ENCODE measurements around the gene IGSF23.

The IGSF23 gene

DNA sequence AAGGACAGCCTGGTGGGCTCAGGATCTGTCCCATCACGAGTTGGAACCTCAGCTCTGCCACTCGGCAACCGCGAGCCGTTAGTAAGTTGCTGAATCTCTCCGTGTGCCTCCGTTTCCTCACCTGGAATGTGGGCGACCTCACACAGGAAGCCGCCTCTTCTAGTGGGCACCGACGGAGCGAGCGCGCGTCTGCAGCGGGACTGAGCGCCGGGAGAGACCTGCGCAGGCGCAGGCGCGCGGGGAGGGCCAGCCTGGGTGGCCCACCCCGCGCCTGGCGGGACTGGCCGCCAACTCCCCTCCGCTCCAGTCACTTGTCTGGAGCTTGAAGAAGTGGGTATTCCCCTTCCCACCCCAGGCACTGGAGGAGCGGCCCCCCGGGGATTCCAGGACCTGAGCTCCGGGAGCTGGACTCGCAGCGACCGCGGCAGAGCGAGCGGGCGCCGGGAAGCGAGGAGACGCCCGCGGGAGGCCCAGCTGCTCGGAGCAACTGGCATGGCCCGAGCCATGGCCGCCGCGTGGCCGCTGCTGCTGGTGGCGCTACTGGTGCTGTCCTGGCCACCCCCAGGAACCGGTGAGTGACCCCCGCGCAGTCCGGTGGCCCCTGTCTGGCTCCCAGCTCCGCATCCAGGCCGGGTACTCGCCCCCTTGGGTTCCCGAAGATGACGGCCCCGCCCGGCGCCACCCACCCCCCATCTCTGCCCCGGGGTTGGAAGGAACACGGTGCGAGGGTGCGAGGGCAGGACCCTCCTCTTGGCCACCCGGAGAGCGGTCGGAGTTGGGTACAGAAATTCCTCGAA lies 30.4 kb downstream of the IGSF23 start, which contains the start of gene PVR:
TSS of gene PVR (plus strand) at position 306 of the 797 bp plus-strand sequence. CDS start at position 493, 187 bp downstream.
- DNase-seq = peak; percentile 46

DNA sequence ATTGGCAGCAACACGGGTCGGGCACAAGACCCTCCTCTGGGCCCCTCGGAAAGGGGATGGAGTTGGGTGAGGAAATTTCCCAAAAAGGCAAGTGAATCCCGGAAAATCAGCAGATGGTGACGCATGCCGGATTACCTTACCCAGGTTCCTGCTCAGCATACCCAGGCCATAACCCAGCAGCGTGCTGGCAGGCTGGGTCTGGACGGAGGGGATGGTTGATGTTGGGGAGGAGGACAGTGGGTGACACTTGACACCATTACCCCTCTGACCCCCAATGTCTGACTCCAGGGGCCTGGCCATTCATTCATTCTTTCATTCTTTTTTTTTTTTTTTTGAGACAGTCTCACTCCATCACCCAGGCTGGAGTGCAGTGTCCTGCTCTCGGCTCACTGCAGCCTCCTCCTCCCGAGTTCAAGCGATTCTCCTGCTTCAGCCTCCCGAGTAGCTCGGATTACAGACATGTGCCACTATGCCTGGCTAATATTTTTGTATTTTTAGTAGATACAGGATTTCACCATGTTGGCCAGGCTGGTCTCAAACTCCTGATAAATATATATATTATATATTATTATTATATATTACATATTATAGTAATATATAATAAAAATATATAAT lies 31.1 kb downstream of the IGSF23 start:
- no peak for DNase-seq

DNA sequence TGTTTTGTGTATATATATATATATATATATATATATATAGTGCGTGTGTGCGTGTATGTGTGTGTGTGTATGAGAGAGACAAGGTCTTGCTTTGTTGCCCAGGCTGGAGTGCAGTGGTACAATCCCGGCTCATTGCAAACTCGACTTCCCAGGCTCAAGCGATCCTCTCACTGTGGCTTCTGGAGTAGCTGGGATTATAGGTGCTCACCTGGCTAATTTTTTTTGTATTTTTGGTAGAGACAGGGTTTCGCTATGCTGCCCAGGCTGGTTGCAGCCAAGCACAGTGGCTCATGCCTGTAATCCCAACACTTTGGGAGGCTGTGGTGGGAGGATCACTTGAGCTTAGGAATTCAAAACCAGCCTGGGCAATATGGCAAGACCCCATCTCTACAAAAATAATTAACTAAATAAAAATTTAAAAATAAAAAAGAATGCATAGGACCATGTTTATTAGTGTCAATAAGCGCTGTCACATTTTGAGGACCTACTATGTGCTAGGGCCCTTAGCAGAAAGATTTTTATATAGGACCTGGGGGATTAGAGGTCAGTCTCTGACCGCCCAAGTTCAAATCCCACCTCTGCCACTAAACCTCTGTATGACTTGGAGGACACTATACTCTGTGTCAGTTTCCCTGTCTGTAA lies 32.2 kb downstream of the IGSF23 start:
- DNase-seq = no peak

DNA sequence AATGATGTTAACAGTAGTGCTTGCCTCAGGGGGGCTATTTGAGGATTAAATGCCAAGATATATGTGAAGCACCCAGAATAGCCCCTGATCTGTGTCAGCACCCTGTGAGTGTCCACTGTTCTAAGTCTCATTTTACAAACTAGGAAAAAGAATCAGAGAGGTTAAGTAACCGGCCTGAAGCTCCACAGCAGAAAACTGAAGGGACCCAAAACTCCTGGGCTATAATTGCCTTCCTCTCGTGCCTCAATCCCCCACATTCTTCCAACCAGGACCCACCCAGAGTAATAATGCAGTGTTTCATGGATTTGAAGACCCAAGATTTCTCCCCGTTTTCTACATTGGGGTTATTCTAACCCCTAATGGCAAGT lies 32.7 kb downstream of the IGSF23 start:
- no peak for DNase-seq

DNA sequence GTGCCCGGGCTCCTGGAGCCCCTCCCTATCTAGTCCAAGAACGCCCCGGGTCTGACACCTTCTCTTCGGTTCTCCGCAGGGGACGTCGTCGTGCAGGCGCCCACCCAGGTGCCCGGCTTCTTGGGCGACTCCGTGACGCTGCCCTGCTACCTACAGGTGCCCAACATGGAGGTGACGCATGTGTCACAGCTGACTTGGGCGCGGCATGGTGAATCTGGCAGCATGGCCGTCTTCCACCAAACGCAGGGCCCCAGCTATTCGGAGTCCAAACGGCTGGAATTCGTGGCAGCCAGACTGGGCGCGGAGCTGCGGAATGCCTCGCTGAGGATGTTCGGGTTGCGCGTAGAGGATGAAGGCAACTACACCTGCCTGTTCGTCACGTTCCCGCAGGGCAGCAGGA lies 33.8 kb downstream of the IGSF23 start:
- no peak for DNase-seq

DNA sequence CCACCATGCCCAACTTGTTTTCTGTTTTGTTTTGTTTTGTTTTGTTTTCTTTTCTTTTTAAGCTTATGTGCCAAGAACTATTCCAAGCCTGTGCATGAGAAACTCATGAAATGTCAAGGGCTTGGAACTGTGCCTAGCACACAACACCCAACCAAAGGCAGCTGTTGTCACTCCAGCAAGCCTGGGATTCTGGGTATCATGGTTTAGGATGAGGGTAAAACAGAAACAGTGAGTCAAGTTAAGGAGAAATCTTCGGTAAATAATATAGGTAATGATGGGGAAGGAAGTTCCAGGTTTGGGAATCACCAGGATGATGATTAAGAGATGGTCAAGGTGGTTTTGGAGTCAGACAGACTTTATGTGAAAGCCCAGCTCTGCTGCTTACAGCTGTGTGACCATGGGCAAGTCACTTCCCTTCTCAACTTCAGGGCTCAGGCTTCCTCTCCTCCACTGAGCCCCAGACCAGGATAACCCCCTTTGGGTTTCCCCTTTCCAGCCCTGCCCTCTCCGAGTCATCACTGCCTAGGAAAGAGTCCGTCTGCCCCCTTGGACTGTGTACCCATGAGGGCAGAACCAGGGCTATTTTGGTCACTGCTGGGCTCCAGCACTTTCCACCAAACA lies 35.4 kb downstream of the IGSF23 start:
- no peak for DNase-seq

DNA sequence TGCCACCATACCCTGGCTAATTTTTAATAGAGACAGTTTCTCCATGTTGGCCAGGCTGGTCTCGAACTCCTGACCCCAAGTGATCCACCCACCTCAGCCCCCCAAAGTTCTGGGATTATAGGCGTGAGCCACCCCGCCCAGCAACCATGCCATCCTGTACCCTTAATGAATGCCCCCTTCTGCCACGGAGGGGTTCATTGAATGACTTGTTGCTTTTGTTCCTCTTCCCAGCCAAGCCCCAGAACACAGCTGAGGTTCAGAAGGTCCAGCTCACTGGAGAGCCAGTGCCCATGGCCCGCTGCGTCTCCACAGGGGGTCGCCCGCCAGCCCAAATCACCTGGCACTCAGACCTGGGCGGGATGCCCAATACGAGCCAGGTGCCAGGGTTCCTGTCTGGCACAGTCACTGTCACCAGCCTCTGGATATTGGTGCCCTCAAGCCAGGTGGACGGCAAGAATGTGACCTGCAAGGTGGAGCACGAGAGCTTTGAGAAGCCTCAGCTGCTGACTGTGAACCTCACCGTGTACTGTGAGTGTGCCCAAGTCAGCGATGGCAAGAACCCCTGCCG lies 36.3 kb downstream of the IGSF23 start:
- DNase-seq = no peak

DNA sequence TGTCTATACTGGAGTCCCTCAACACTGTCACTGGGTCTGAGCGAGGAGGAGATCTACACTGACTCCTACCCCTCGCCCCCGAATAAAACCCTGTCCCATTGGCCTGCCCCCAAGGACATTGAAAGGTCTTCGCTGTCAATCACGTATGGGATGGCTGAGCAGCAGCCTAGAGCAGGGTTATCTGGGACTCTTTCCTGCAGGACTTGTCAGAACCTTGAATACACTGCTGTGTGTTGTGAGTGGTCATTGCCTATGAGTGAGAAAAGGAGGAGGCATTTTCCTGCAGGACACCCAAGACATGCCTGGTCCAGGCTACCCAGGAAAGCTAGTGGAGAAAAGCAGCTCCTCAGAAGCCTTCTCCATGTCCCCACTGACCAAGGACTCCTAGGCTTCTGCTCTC lies 40.0 kb downstream of the IGSF23 start:
- DNase-seq = no peak

DNA sequence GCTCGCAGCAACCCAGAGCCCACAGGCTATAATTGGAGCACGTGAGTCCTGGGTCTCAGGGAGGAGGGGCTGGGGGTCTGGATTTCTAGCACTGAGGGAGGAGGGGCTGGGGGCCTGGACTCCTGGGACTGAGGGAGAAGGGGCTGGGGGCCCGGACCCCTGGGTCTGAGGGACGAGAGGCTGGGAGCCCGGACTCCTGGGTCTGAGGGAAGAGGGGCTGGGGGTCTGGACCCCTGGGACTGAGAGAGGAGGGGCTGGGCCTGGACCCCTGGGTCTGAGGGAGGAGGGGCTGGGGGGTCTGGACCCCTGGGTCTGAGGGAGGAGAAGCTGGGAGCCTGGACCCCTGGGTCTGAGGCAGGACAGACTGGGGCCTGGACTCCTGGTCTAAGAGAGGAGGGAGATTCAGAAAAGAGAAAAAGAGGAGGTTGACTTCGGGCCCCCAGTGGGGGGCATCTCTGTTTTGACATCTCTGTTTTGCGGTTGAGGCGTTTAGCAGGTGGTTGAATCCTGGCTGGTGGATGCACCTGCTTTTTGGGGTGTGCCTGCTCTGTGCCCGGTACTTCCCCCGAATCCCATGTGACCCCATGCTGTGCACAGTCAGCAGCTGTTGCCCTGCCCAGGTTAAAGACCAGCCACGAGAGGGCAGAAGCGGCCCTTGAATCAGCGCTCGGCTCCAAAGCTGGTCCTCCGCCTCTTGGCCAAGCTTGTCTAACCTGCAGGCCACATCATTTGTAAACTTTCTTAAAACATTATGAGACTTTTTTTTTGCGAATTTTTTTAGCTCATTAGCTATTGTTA lies 40.8 kb downstream of the IGSF23 start:
- no peak for DNase-seq

DNA sequence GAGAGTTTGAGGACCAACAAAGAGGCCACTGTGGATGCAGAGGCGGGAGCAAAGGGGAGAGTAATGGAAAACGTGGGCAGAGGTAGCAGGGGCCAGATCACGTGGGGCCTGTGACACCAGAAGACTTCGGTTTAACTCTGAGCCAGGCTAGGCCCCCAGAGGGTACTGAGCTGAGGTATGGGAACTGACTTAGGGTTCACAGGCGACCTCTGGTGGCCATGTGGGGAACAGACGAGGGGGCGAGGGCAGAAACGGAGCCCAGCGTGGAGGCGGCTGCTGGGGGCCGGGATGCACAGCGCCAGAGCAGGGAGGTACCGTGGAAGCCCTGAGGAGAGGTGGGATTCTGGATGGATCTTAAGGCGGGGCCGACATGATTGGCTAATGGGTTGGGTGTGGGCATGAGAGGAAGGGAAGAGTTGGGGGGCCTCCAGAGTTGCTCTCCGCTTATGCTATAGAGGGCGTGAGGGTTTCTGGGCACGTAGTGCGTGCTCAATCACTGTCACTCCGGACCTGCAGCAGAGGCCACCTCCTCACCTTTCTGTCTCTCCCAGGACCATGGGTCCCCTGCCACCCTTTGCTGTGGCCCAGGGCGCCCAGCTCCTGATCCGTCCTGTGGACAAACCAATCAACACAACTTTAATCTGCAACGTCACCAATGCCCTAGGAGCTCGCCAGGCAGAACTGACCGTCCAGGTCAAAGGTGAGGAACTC lies 44.0 kb downstream of the IGSF23 start:
- no peak for DNase-seq

DNA sequence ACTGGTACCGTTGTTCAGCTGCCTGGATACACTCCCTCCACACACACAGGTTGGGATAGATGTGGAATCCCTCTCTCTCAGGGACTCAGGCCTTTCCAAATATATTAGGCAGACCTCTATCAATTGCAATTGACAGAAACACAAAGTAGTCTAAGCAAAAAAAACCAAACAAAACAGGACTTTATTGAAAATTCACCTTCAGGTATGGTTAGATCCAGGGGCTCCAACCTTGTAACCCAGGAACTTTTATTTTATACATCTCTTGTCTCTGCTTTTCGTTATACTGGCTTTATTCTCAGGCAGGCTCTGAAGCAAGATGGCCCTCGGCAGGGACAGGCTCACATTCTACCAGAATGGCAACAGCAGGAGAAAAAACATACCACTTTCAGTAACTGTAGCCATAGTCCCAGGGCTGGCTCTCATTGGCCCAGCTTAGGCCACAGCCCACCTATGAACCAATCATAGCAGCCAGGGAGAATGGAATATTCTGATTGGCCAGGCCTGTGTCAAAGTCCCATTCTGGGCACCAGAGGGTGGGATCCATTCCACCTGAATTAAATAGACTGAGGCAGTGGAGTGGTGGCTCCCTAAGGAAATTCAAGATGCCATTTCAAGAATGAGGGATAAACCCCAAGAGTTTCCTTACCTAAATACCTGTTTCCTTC lies 44.8 kb downstream of the IGSF23 start:
- no peak for DNase-seq

DNA sequence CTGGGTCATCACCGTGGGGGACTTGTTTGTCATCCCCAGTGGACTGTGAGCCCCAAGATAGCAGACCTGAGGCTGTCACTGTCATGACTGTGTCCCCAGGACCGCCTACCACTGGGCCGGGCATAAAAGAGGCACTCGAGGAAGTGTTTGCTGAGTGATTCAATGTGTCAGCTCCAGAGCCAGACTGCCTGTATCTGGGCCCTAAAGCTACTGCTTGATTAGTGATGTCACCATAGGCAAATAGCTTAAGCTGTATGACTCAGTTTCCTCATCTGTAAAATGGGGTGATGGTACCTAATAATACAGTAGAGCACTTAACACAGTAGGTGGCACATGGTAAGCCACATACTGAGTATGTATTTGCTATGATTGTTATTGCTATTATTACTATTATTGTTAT lies 46.7 kb downstream of the IGSF23 start:
- DNase-seq = no peak

DNA sequence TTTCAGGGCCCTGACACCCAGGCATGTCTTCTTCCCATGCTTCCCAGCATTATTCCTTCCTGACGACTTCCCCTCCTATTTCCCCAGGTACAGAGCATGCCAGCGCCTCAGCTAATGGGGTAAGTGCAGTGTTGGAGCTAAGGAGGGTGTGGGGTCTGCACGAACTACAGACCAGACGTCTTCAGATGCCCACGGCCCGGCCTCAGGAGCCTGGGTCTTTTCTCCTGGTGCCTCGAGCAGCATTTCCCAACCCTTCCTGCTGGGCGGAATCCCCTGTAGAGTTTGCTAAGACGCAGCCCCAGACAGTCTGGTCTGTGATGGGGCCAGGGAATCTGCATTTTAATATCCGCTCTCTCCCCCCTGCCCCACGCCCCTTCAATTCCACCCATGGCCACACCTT lies 47.8 kb downstream of the IGSF23 start:
- no peak for DNase-seq

DNA sequence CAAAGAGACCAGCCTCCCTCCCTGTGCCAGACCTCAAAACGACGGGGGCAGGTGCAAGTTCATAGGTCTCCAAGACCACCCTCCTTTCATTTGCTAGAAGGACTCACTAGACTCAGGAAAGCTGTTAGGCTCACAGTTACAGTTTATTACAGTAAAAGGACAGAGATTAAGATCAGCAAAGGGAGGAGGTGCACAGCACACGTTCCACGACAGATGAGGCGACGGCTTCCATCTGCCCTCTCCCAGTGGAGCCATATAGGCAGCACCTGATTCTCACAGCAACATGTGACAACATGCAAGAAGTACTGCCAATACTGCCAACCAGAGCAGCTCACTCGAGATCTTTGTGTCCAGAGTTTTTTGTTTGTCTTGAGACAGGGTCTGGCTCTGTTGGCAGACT lies 48.5 kb downstream of the IGSF23 start:
- DNase-seq = no peak

DNA sequence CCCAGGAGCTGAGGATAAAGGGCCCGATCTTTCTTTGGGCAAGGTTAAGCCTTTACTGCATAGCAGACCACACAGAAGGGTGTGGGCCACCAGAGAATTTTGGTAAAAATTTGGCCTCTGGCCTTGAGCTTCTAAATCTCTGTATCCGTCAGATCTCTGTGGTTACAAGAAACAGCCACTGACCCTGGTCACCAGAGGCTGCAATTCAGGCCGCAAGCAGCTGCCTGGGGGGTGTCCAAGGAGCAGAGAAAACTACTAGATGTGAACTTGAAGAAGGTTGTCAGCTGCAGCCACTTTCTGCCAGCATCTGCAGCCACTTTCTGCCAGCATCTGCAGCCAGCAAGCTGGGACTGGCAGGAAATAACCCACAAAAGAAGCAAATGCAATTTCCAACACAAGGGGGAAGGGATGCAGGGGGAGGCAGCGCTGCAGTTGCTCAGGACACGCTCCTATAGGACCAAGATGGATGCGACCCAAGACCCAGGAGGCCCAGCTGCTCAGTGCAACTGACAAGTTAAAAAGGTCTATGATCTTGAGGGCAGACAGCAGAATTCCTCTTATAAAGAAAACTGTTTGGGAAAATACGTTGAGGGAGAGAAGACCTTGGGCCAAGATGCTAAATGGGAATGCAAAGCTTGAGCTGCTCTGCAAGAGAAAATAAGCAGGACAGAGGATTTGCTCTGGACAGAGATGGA lies 49.5 kb downstream of the IGSF23 start:
- no peak for DNase-seq

DNA sequence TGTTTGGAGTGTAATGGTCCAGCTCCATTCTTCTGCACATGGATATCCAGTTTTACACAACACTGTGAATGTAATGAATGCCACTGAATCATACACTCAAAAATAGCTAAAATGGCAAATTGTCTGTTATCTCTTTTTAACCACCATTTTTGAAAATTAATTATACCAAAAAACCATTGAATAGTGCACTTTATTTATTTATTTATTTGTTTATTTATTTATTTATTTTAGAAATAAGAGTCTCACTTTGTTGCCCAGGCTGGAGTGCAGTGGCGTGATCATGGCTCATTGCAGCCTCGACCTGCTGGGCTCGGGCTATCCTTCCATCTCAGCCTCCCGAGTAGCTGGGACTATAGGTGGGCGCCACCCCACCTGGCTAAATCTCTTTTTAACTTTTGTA lies 50.6 kb downstream of the IGSF23 start:
- no peak for DNase-seq

DNA sequence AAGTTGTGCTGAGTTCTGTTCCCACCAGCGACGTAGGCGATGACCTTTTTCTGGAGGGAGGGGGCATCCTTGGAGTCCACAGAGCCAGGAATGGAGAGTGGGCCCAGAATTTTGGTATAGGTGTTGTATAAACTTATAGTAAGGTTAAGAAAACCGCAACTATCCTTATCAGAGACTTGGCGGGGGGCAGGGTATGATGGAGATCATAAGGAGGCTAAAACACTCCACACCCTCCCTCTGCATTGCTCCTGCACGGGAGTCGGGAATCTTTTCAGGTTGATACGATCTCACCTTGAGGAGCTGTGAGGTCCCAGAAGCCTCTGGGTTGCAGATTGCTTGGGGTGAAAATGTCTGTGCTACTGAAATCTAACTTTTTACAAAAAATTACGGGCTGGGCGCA lies 51.6 kb downstream of the IGSF23 start:
- DNase-seq = no peak

DNA sequence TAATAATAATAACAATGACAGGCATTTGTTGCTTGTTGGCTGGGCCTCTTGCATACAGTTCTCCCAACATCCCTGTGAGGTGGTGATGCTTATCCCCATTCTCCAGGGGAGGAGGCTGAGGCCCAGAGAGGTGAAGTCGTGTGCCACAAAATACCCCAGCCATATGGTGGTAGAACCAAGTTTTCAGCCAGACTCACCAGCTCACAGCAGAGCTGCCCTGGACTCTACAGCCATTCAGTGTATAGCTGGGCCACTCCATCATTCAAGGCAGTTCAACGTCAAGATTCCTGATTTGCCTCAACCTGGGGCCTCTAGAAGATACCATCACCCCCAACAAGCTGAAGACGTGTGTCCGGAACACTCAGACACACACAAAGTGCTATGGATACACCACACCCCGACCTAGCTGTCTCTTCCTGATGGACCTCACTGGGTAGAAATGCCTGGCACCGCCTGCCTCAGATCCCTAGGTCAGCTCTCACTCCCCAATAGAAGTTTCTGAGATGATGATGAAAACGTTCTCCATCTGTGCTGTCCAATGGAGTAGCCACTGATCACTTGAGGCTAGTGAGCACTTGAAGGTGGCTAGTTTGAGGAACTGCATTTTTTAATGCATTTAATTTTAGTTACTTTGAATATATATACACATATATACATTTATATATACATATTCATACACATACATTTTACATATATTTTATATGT lies 53.6 kb downstream of the IGSF23 start:
- no peak for DNase-seq

DNA sequence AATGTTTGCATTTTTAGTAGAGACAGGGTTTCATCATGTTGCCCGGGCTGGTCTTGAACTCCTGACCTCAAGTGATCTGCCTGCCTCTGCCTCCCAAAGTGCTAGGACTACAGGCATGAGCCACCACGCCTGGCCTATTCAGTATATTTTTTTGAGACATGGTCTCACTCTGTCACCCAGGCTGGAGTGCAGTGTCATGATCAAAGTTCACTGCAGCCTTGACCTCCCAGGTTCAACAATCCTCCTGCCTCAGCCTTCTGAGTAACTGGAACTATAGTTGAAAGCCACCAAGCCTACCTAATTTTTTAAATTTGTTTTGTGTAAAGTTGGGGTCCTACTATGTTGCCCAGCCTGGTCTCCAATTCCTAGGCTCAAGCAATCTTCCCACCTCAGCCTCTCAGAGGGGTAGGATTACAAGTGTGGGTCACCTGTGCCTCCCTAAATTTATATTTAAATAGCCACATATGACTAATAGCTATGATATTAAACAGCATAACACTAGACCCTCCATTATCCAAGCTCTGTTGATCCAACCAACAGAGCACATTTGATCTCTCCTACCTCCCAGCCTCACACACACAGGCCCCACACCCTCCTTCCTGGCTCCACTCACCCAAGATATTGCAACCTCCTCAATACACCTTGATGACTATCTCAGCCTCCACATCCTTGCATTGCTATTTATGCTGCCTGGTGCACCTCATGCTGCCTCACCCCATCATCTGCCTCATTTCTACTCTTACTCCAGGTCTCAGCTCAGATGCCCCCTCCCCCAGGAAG lies 55.8 kb downstream of the IGSF23 start:
- no peak for DNase-seq
